ENCODE results near the gene TLE5.
A peak's percentile ranks its signal among the peaks of the same experiment; 100 is the strongest.
"Not testable (repeated sequence)": the region's sequence is repeated elsewhere in the genome, so short reads cannot be mapped to it uniquely, and the experiment has no call there.

The TLE5 gene

DNA sequence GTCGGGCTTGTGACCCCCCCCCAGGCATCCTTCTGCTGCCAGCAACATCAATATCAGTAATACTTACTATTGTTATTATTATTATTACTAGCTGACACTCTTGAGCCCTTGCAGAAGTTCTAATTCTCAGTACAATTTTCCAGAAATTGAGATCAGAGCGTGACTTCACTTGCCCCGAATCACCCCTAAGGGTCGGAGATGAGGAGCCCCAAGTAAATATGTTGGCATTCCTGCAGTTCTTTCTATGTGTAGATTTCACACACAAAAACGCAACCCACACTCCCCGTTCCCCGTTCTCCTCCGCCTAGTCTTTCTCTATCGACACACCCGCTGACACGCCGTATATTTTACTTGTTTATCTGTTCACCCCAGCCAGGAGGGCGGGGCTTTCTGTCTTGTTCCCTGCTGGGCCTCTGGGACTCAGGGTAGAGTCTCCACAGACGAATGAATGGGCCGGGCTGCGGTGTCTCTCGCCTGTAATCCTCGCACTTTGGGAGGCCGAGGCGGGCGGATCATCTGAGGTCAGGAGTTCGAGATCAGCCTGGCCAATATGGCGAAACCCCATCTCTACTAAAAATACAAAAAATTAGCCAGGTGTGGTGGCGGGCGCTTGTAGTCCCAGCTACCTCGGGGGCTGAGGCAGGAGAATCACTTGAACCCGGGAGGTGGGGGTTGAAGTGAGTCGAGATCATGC lies 14.7 kb downstream of the TLE5 start:
- peak overlapping the region; percentile 73 to 84 for H3K4me3 Mint-ChIP-seq
- H3K36me3 Mint-ChIP-seq: peaks cover 2% of the 10 kb centered on the region in 2 donors
- H3K27me3 Mint-ChIP-seq: no peaks in the 10 kb centered on the region
- H3K27ac Mint-ChIP-seq: peak overlapping the region; percentile 77
- H3K9me3 Mint-ChIP-seq: no peaks in the 10 kb centered on the region
- H3K4me1 Mint-ChIP-seq: peaks cover 7 to 24% of the 10 kb centered on the region in 2 donors
- ATAC-seq (replicated peaks): peak; percentile 80 to 83
- DNase-seq: peak; percentile 40

GRCh38 chr19:3046698-3047495 lies 15.4 kb downstream of the TLE5 start:
- no peak for ATAC-seq (replicated peaks)
- Mint-ChIP-seq H3K4me3 (peak overlapping the region in 1 of 2 donors; percentile 25), H3K36me3 (no peaks in the 10 kb centered on the region), H3K9me3 (no peaks in the 10 kb centered on the region), H3K27me3 (no peaks in the 10 kb centered on the region), H3K27ac (no peak overlapping the region), H3K4me1 (peaks cover 11 to 23% of the 10 kb centered on the region in 2 donors)
- DNase-seq: no peak

- no peaks in the 10 kb centered on the region for H3K27me3 Mint-ChIP-seq
- H3K27ac Mint-ChIP-seq: no peak overlapping the region
- H3K36me3 Mint-ChIP-seq: no peaks in the 10 kb centered on the region
- no peaks in the 10 kb centered on the region for H3K9me3 Mint-ChIP-seq
- ATAC-seq (replicated peaks): no peak
- DNase-seq: no peak
- H3K4me1 Mint-ChIP-seq: peaks cover 14 to 30% of the 10 kb centered on the region in 2 donors
- H3K4me3 Mint-ChIP-seq: peak overlapping the region in 1 of 2 donors; percentile 25
These were observed 16.2 kb downstream of the TLE5 start for GRCh38 chr19:3045885-3046697.

DNA sequence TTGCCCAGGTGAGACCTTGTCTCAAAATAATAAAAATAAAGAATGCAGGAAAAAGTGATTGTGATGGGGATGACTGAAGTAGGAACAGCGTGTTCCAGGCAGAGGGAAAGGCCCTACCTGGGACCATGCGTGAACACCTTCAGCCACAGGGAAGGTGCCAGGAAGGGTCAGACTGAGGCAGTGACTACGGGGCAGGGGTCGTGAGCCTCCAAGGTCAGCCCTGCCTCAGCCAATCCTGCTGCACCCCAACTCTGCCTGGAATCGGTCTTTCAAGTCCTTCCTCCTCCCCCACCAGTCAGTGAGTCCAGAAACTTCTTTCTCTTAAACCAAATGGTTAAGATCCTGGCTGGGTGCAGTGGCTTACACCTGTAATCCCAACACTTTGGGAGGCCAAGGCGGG lies 17.1 kb downstream of the TLE5 start:
- Mint-ChIP-seq H3K27ac (no peak overlapping the region), H3K4me3 (no peak overlapping the region), H3K4me1 (peaks cover 14 to 30% of the 10 kb centered on the region in 2 donors), H3K36me3 (no peaks in the 10 kb centered on the region), H3K9me3 (no peaks in the 10 kb centered on the region), H3K27me3 (no peaks in the 10 kb centered on the region)
- DNase-seq (no peak), ATAC-seq (replicated peaks) (no peak)

GRCh38 chr19:3042621-3043267 lies 19.6 kb downstream of the TLE5 start:
- Mint-ChIP-seq H3K27me3 (no peaks in the 10 kb centered on the region), H3K9me3 (no peaks in the 10 kb centered on the region), H3K4me1 (peaks cover 18 to 26% of the 10 kb centered on the region in 2 donors), H3K4me3 (peak overlapping the region in 1 of 2 donors; percentile 44), H3K27ac (peak overlapping the region; percentile 60), H3K36me3 (no peaks in the 10 kb centered on the region)
- DNase-seq (no peak), ATAC-seq (replicated peaks) (peak in 1 of 2 donors; percentile 41)

DNA sequence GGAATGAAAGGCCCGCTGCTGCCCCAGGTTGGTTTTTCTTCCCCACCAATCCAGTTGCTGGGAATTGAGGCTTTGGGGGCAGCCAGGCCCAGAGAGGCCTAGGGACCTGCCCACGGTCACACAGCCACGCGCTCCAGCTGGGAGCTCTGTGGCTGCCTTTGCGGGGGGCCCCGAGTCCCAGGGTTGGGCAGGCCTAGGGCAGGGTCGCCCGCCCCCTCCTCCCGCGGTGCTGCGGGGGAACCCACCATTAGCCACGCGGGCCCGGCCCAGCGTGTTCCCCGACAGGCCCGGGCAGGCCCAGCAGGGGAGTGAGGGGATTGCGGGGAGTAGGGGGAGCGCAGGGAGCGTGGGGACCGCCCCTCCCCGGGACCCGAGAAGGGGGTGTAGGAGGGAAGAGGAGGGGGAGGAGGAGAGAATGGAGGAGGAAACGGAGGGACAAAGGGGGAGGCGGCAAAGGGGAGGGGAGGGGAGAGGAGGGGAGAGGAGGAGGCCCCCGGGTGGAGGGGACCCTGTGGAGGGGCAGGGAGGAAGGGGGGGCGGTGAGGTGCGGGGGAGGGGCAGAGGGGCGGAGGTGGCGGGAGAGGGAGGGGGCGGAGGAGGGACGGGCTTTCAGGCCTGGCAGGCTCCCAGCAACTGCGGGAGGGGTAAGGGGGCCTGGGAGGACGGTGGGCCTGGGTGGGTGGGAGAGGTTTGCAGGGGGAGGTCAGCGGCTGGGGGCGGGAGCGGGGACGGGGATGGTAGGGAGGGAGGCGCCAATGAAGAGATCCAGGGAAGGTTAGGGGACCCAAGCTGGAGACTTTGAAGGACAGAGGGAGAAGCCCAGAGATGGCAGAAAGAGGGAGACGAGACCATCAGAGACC lies 20.3 kb downstream of the TLE5 start:
- Mint-ChIP-seq H3K27ac (peak overlapping the region; percentile 60), H3K4me3 (peak overlapping the region; percentile 19 to 44), H3K9me3 (no peaks in the 10 kb centered on the region), H3K36me3 (no peaks in the 10 kb centered on the region), H3K27me3 (no peaks in the 10 kb centered on the region), H3K4me1 (peaks cover 15 to 25% of the 10 kb centered on the region in 2 donors)
- ATAC-seq (replicated peaks) (no peak), DNase-seq (no peak)

GRCh38 chr19:3041327-3041726 lies 21.0 kb downstream of the TLE5 start:
- ATAC-seq (replicated peaks): no peak
- Mint-ChIP-seq H3K4me1 (peaks cover 19 to 31% of the 10 kb centered on the region in 2 donors), H3K9me3 (no peaks in the 10 kb centered on the region), H3K27ac (no peak overlapping the region), H3K4me3 (peak overlapping the region in 1 of 2 donors; percentile 19), H3K36me3 (no peaks in the 10 kb centered on the region), H3K27me3 (no peaks in the 10 kb centered on the region)
- no peak for DNase-seq

DNA sequence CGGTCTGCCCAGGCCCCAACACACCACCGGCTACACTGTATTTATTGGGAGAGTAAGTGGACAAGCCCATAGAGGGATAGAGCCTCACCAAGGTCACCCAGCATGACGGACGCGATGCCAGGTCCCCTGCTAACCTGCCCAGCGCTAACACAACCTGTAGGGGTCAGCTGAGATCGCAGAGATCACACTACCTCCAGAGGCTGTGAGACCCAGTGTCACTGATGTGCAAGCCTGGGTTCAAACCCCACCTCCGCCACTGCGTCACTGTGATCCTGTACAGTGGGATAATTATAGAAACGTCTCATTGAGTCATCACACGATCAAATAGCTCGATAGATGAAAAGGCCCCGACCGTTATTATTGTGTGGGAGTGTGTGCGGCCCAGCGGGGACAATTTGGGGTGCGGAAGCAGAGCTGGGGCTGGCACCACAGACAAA lies 22.6 kb downstream of the TLE5 start:
- peaks cover 0 to under 1% of the 10 kb centered on the region in 2 donors for H3K27me3 Mint-ChIP-seq
- H3K4me1 Mint-ChIP-seq: peaks cover 29 to 48% of the 10 kb centered on the region in 2 donors
- ATAC-seq (replicated peaks) (no peak), DNase-seq (no peak)
- H3K4me3 Mint-ChIP-seq: no peak overlapping the region
- H3K36me3 Mint-ChIP-seq: no peaks in the 10 kb centered on the region
- H3K27ac Mint-ChIP-seq: no peak overlapping the region
- H3K9me3 Mint-ChIP-seq: no peaks in the 10 kb centered on the region

GRCh38 chr19:3039125-3039524 lies 23.2 kb downstream of the TLE5 start:
- H3K27me3 Mint-ChIP-seq: peaks cover 4 to 5% of the 10 kb centered on the region in 2 donors
- no peak overlapping the region for H3K4me3 Mint-ChIP-seq
- no peaks in the 10 kb centered on the region for H3K36me3 Mint-ChIP-seq
- H3K27ac Mint-ChIP-seq: no peak overlapping the region
- DNase-seq (no peak), ATAC-seq (replicated peaks) (no peak)
- peaks cover 34 to 53% of the 10 kb centered on the region in 2 donors for H3K4me1 Mint-ChIP-seq
- no peaks in the 10 kb centered on the region for H3K9me3 Mint-ChIP-seq

- Mint-ChIP-seq H3K27ac (peak overlapping the region; percentile 37), H3K36me3 (no peaks in the 10 kb centered on the region), H3K9me3 (no peaks in the 10 kb centered on the region), H3K4me3 (no peak overlapping the region), H3K27me3 (peaks cover 4 to 5% of the 10 kb centered on the region in 2 donors), H3K4me1 (peaks cover 34 to 59% of the 10 kb centered on the region in 2 donors)
- DNase-seq: no peak
- ATAC-seq (replicated peaks): no peak
These were observed 24.1 kb downstream of the TLE5 start for GRCh38 chr19:3038214-3038613.

- ATAC-seq (replicated peaks); DNase-seq; H3K9me3 Mint-ChIP-seq; H3K36me3 Mint-ChIP-seq; H3K27me3 Mint-ChIP-seq: not testable (repeated sequence)
- peak overlapping the region; percentile 25 for H3K27ac Mint-ChIP-seq
- peaks cover 30 to 51% of the 10 kb centered on the region in 2 donors for H3K4me1 Mint-ChIP-seq
- H3K4me3 Mint-ChIP-seq: peak overlapping the region; percentile 92 to 93
These were observed 25.2 kb downstream of the TLE5 start for GRCh38 chr19:3036977-3037544.

DNA sequence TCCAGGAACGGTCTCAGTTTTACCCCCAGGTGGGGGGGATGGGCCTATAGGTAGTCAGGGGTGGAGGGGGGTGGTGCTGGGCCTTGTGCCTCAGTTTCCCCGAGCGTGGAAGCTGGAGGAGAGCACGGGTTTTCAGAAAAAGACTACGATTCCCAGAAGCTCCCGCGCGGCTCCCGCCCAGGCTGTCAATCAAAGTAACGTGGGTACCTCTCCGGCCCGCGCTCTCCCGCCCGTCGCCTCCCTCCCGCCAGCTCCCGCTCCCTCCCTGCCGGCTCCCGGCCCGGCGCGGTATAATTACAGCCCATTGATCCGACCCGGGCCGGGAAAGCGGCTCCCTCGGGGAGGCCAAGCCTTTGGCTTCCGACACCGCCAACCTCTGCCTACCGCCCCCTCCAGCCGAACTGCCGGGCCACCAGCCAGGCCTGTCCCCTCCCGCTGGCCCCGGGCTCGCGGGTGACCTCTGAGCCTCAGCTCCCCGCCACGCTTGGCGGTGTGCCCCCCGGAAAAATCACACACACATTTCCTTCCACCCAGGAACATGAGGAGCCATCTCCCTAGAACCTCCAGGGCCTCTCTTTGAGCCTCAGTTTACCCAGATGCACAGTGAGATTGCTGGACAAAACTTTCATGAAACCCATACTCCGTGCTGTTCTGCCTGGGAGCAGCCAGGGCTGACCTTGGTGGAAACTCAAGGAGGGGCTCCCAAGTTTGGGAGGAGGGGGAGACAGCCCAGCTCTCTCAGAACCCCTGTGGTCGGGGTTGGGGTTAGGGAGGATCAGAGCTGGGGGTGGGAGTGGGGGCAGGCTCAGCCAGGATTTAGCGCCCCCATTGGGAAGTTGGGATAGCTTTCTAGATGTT lies 25.9 kb downstream of the TLE5 start:
- no peaks in the 10 kb centered on the region for H3K36me3 Mint-ChIP-seq
- peaks cover 27 to 47% of the 10 kb centered on the region in 2 donors for H3K4me1 Mint-ChIP-seq
- ATAC-seq (replicated peaks) (peak; percentile 72 to 74), DNase-seq (peak; percentile 82)
- no peaks in the 10 kb centered on the region for H3K9me3 Mint-ChIP-seq
- peak overlapping the region; percentile 96 for H3K27ac Mint-ChIP-seq
- peak overlapping the region; percentile 92 to 93 for H3K4me3 Mint-ChIP-seq
- H3K27me3 Mint-ChIP-seq: peaks cover 11% of the 10 kb centered on the region in 2 donors

All from stimulated activated naive B cell treated with anti-CD40 and anti-IgM and Interleukin-4, amounts not matched to agents 10 μg/mL and 1 μg/mL and 100 μg/mL, for 72 hours (primary cell).